Measurements from ENCODE around the gene TTC32. TPM values are rescaled to one million over a fixed set of nuclear protein-coding genes. Genes with fewer than 3 reads are reported as not detected.

Gene TTC32
- total and polyA plus RNA-seq, 2 experiments from 2014 or later = 4.6 to 17.0 TPM

- 0 out of 2 replicates have a peak, but pooled peaks cover 4% of the 10 kb centered on the region for H3K9me2 ChIP-seq (ENCODE audit: insufficient read depth)
- H3K36me3 ChIP-seq (ENCODE audit: insufficient read depth) = no peaks in the 10 kb centered on the region
- H3K27me3 ChIP-seq (ENCODE audit: insufficient read depth) = no peaks in the 10 kb centered on the region
- no peaks in the 10 kb centered on the region for H3K79me2 ChIP-seq (replicated peaks; ENCODE audit: insufficient read depth)
- no peak for TF ChIP-seq POLR2AphosphoS5 (IDR thresholded peaks at IDR 0.05; ENCODE audit: low read depth)
- TF ChIP-seq ZNF462 (CRISPR knock-in tag; IDR thresholded peaks at IDR 0.05) = no peak
- no peak for TF ChIP-seq CREB1 (CRISPR knock-in tag; IDR thresholded peaks at IDR 0.05; ENCODE audit: low read depth)
- TF ChIP-seq EZH2phosphoT487 (IDR thresholded peaks at IDR 0.05; ENCODE audit: unreplicated experiment) = no peak
- no peak for TF ChIP-seq NANOG (IDR thresholded peaks at IDR 0.05; ENCODE audit: borderline replicate concordance)
- TF ChIP-seq CTCF (conservative IDR thresholded peaks at IDR 0.05; ENCODE audit: low read depth in 2 of 2) = no peak
- no peak for TF ChIP-seq ZNF331 (CRISPR knock-in tag; IDR thresholded peaks at IDR 0.05; ENCODE audit: low read depth)
- no peak overlapping the region for H3K4me2 ChIP-seq
- Mint-ChIP-seq H3K27ac (no peak overlapping the region), H3K27me3 (ENCODE audit: insufficient read depth, low read depth, poor library complexity) (peaks cover 4% of the 10 kb centered on the region), H3K9me3 (no peaks in the 10 kb centered on the region; the same call in 2 of the 3 replicates), H3K4me3 (no peak overlapping the region), H3K4me1 (no peaks in the 10 kb centered on the region), H3K36me3 (ENCODE audit: low read depth) (no peaks in the 10 kb centered on the region)
- no peak overlapping the region for H3K27ac ChIP-seq (ENCODE audit: low read depth)
- no peaks in the 10 kb centered on the region for H3K4me1 ChIP-seq (ENCODE audit: insufficient read depth)
- no peaks in the 10 kb centered on the region for H4K20me1 ChIP-seq (replicated peaks; ENCODE audit: insufficient read depth)
- H2AFZ ChIP-seq = no peak overlapping the region
- H3K4me3 ChIP-seq = no peak overlapping the region
- H3F3A ChIP-seq (replicated peaks; ENCODE audit: low read depth) = no peaks in the 10 kb centered on the region
- DNase-seq (ENCODE audit: low spot score) (no peak), ATAC-seq (no peak)
These were observed 46.9 kb downstream of the TTC32 start for GRCh38 chr2:19854596-19855541.
